C4-2B (cell line): ENCODE measurements around the gene CLNK.

Experiments used
- CTCF ChIP-seq: fragments of 450-650 bp; conservative IDR thresholded peaks from 2 replicates; pipeline ENCODE4 v1.5.1; 2017; ENCODE audit warnings: mild to moderate bottlenecking
- ZFX ChIP-seq: fragments of 450-650 bp; IDR thresholded peaks from 2 replicates; pipeline ENCODE4 v1.6.1; 2017

- TF ChIP-seq CTCF (no peak), ZFX (no peak)
Observed at GRCh38 chr4:10635091-10635490, 49.5 kb downstream of the CLNK start.
